GM21723 (cell line): Measurements from ENCODE around the gene TNFRSF1A.
"Not testable (repeated sequence)": the region's sequence is repeated elsewhere in the genome, so short reads cannot be mapped to it uniquely, and the experiment has no call there.

Experiments used
- ATAC-seq: cut with Tn5 transposase; IDR thresholded peaks from one replicate; pipeline ENCODE4 v1.9.1; 2021; ENCODE audit warnings: mild to moderate bottlenecking, moderate library complexity; ENCODE audit not compliant: unreplicated experiment

Gene TNFRSF1A

DNA sequence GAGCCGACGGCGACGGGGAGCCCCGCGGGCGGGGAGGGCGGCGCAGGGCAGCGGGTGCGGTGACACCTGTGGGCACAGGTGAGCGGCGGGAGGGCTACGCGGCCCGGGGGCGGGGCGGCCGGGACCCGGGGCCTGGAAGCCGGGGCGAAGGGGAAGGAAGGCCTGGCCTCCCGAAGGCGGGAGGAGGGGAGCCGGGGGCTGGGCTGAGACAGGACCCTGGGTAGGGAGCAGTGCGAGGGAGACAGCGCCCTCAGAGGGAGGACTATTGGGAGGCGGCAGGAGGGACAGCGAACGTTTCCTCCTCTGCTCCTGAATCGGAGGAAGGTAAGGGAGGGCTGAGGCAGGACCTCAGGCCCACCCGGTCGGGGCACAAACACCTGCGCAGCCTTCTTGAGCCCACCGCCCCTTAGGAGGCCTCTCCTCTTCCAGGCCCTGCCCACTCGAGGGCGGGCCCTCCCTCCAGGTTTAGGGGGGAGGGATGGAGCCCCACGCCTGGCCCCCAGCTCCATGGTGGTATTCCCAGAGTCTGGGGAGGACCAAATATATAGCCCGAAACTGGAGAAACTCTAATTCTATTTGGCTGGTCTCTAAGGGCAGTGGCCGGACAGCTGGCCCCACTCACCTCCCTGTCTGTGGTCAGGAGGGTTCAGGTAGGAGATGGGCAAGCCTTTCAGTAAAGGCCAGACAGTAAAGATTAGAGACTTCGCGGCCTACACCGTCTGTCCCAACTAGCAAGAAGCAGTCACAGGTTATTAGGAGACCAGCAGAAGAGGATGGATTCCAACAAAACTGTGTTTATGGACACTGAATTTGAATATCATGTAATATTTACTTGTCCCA lies 30.9 kb downstream of the TNFRSF1A start:
- ATAC-seq, result no peak

DNA sequence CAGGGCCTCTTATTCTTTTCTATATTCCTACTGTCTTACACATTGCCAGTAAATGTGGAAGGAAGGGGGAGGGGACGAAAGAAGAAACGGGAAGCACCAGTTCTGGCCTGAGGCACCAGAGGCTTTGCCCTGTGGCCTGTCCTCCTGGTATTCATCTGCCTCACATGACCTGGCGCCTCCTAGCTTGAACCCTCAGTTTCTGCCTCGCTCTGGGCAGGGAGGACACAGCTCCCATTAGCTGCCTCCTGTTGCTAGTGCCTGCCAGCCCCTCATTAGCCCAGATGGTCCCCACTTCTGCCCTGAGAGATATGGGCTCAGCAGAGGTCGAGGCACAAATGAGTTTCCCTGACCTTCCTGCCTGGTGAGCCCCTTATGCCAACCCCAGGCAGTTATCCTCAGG lies 34.3 kb downstream of the TNFRSF1A start:
- ATAC-seq, result no peak

GRCh38 chr12:6306599-6307220 lies 35.2 kb downstream of the TNFRSF1A start:
- no peak for ATAC-seq

- no peak for ATAC-seq
Measured at GRCh38 chr12:6306151-6306550, 35.7 kb downstream of the TNFRSF1A start.

DNA sequence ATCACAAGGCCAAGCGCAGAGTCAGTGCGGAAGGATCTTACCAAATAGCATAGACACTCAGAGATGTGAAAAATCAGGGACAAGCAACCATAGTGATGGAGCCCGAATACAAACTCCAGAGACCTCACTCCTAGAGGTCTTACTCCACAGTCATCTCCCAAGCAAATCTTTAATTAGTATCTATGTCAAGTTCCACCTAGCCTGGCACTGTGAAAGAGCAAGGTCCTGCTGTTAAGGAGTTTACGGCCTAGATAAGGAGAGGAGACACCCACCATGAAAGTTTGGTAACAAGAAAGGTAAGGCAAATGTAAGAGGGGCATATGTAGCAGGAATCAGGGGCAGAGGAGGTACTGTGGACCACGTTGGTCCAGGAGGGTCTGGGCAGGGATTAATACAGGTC lies 38.8 kb downstream of the TNFRSF1A start:
- no peak for ATAC-seq

DNA sequence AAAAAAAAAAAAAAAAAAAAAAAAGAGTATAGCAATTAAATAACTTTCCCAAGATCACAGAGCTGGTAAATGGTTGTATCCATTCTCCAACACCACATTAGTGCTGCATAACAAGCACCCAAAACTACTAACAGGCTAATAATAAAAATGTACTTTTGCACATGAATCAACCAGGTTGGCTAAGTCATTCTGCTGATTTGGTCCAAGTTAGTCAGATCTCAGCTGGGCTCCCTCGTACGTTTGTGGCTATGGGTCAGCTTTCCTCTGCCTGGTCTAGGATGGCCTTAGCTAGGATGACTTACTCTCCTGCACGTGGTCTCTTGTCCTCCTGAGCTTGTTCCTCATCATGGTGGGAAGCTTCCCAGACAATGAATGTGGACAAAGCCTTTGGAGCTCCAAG lies 39.3 kb downstream of the TNFRSF1A start:
- no peak for ATAC-seq

DNA sequence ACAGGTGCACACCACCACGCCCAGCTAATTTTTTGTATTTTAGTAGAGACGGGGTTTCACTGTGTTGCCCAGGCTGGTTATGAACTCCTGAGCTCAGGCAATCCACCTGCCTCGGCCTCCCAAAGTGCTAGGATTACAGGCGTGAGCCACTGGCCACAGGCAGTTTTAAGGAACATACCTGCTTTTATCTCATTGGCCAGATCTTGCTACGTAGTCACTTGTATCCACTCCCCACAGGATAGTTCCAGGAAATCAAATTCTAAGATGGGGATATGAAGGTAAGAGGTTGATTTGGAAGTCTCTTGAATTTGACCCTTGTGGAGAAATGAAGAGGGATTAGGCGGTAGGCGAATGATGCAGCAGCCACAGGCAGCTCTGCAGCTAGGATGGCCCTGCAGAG lies 40.2 kb downstream of the TNFRSF1A start:
- no peak for ATAC-seq

DNA sequence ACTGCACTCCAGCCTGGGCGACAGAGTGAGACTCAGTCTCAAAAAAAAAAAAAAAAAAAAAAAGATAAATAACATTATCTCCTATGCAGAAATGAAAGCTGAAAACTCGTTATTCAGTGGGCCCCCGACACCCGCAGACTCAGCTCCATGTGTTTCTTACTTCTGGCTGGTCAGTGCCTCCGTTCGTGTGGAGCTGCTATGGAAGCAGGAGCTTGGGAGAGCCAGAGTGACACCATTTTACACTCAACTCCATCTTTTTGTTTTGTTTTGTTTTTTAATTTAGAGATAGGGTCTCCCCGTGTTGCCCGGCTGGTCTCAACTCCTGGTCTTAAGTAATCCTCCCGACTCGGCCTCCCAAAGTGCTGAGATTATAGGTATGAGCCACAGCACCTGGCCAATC lies 44.7 kb downstream of the TNFRSF1A start:
- ATAC-seq, result no peak

GRCh38 chr12:6295094-6295811 lies 46.6 kb downstream of the TNFRSF1A start:
- ATAC-seq, result no peak

DNA sequence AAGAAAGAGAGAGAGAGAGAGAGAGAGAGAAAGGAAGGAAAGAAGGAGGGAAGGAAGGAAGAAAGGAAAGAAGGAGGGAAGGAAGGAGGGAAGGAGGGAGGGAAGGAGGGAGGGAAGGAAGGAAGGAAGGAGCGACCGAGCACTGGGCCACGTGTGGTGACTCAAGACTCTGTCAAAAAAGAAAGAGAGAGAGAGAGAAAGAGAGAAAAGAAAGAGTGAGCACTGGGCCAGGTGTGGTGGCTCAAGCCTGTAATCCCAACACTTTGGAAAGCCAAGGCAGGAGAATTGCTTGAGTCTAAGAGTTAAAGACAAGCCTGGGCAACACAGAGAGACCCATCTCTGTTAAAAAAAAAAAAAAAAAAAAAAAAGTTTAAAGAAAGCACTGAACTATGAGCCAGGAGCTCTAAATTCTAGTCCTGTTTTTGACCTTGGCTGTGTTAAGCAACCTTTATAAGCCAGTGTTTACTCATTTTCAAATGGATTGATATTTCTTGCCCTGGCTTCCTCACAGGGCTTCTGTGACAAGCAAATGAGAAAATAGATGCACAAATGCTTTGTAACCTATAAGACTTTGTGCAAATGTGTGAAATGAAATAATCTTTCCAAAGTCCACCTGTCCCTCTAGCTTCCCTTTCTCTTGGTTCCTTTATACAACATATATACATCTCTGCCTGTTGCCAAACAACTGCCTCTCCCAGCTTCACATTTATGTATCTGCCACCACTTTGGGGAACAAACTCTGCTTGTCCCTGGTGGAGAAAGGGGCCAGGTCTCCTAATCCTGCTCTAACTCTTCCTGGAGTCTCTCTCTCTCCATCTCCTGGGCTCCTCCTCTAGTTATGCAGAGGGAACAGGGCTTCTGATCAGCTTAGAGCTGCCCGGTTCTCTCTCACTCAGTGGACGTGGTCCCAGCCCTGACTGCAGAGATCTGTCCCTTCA lies 47.5 kb downstream of the TNFRSF1A start:
- no peak for ATAC-seq

DNA sequence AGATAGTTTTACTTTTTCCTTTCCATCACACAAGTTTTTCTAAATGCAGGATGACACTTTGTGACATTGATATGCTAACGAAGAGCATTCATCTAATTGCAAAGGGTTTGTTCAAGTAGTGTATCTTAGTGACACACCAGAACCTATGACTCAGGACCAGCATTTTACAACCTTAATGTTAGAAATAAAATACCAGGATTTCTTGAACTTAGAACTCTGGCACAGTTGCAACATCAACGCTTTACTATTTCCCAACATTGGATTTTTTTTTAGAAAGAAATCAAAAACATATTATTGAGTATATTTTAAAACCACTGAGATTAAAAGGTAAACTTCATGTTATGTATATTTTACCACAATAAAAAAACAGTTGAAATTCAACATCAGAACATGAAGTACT lies 49.3 kb downstream of the TNFRSF1A start:
- ATAC-seq, result no peak

- not testable (repeated sequence) for ATAC-seq
Measured at GRCh38 chr12:6289906-6290305, 52.0 kb downstream of the TNFRSF1A start.

DNA sequence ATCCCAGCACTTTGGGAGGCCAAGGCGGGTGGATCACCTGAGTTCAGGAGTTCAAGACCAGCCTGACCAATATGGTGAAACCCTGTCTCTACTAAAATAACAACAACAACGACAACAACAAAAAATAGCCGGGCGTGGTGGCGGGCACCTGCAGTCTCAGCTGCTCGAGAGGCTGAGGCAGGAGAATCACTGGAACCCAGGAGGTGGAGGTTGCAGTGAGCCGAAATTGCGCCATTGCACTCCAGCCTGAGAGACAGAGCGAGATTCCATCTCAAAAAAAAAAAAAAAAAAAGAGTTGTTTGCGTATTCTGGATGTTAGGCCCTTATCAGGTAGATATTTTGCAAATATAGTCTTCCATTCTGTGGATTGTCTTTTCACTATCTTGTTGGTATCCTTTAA lies 52.8 kb downstream of the TNFRSF1A start:
- not testable (repeated sequence) for ATAC-seq

DNA sequence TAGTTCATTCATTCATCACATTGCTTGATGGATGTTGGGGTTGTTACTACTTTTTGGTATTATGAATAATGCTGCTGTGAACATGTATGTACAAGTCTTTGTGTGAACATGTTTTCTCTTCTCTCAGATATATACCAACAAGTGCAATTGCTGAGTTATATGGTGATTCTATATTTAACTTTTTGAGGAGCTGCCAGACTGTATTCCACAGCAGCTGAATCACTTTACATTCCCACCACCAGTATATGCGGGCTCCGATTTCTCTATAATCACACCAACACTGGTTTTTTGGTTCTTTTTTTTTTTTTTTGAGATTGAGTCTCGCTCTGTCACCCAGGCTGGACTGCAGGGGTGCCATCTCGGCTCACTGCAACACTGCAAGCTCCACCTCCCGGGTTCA lies 53.6 kb downstream of the TNFRSF1A start:
- no peak for ATAC-seq

- no peak for ATAC-seq
Measured at GRCh38 chr12:6285532-6286306, 56.2 kb downstream of the TNFRSF1A start.

- peak; percentile 69 for ATAC-seq
Measured at GRCh38 chr12:6285063-6285477, 56.8 kb downstream of the TNFRSF1A start.

- no peak for ATAC-seq
Measured at GRCh38 chr12:6284273-6284672, 57.6 kb downstream of the TNFRSF1A start.

DNA sequence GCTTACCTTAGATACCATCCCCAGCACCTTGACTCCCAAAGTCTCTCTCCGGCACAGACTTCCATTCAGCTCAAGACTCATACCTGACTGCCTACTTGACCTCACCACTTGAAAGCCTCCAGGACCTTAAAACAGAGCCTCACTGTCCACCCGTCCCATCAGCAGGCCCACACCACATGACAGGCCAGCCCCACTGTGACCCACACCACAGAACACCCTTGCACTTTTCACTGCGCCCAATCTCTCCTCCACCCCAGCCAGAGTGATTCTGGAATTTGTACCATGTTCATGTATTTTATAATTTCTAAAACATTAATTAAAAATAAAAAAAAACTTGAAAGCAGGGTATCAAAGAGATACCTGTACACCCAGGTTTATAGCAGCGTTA lies 59.4 kb downstream of the TNFRSF1A start:
- no peak for ATAC-seq

DNA sequence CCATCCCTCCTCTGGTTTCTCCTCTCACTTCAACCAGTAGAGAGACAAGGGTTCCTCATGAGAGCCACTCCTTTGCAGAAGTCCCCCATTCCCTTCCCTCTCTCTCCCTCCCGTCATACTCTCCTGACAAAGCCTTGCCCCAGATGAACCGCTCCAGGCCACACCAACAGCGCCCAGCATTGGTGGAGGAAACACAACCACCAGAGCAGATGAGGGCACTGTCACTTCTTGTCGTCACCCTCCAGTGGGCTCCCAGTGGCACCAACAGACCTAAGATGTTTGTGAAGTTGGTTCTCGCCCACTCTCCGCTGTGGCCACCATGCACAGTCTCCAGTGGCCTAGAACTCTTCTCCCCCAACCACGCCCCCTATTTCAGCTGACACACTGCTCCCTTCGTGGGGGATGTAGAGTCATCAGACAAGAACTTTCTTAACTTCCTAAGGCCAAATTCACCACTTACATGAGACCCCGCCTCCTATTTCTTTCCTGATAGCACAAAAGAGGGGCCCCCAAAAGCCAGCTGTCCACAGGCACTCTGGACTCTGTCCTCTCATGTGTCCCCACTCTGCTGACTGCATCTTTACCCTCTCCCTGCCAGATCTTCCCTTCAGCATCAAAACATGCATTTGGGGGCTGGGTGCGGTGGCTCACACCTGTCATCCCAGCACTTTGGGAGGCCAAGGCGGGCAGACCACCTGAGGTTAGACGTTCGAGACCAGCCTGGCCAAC lies 60.6 kb downstream of the TNFRSF1A start:
- ATAC-seq, result no peak
